ENCODE results near the gene ABCB8.

- TF ChIP-seq CTCF (IDR thresholded peaks at IDR 0.05) (no peak), EZH2 (IDR thresholded peaks at IDR 0.05) (no peak)
Observed at GRCh38 chr7:151053751-151054150, 25.5 kb downstream of the ABCB8 start.

Measured in neural progenitor cell (in vitro differentiated cells).